Measurements from ENCODE around the gene TBC1D22B.

Gene TBC1D22B

DNA sequence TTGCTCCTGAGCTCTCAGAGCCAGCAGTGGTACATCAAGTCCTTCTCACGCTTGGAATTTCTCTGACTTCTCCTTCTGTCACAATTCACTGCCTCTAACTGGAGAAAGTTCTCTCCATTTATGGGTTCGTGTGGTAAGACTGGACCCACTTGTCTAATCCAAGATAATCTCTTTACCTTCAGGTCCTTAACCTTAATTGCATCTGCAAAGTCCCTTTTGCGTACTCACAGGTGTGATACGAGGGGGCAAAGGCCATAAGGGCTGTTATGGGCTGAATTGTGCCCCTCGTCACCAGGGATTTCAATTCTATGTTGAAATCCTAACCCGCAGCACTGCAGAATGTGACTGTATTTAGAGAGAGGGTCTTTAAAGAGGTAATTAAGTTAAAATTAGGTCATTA, 27.5 kb upstream of the TBC1D22B start:
- TF ChIP-seq, protein P1, sequence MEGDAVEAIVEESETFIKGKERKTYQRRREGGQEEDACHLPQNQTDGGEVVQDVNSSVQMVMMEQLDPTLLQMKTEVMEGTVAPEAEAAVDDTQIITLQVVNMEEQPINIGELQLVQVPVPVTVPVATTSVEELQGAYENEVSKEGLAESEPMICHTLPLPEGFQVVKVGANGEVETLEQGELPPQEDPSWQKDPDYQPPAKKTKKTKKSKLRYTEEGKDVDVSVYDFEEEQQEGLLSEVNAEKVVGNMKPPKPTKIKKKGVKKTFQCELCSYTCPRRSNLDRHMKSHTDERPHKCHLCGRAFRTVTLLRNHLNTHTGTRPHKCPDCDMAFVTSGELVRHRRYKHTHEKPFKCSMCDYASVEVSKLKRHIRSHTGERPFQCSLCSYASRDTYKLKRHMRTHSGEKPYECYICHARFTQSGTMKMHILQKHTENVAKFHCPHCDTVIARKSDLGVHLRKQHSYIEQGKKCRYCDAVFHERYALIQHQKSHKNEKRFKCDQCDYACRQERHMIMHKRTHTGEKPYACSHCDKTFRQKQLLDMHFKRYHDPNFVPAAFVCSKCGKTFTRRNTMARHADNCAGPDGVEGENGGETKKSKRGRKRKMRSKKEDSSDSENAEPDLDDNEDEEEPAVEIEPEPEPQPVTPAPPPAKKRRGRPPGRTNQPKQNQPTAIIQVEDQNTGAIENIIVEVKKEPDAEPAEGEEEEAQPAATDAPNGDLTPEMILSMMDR (IDR thresholded peaks at IDR 0.05; ENCODE audit: low read depth, low read length), result no peak
- H3K4me3 ChIP-seq (ENCODE audit: low read depth, low read length), result no peak overlapping the region

DNA sequence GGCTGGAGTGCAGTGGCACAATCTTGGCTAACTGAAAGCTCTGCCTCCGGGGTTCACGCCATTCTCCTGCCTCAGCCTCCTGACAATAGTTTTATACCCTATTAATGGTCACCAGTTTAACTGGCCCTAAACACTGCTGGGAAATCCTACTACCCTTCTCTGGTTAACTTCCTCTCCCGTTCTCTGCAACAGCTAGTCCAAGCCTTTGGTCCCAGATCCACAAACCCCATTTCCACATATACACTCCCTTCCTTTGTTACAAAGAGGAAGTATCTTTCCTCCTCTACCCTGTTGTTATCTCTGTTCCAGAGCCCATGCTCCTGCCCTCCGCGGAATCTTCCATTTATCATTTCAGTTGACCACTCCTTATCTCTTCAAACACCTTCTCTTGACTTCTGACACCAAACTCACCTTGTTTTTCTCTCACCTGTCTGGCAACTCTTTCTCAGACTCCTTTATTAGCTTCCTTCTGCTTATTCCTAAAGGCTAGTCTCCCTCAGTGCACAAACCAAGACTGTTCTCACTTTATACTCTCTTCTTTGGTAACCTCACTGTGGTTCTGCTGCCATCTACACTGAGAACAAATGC, 25.0 kb upstream of the TBC1D22B start:
- TF ChIP-seq, protein P1 (IDR thresholded peaks at IDR 0.05; ENCODE audit: low read depth, low read length), result no peak
- H3K4me3 ChIP-seq (ENCODE audit: low read depth, low read length), result no peak overlapping the region

DNA sequence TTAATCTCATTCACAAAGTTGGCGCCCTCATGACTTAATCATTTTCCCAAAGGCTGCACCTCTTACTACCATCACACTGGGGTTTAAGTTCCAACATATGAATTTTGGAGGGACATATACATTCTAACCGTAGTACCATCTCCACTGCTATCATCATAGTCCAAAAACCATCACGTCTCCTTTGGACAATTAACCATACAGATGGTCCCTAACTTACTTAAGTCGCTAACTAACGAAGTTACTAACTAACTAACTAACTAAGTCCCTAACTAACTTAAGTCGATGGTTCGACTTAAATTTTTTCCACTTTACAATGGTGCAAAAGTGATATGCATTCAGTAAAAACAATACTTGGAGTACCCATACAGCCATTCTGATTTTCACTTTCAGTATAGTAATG, 24.0 kb upstream of the TBC1D22B start:
- TF ChIP-seq, protein P1 (IDR thresholded peaks at IDR 0.05; ENCODE audit: low read depth, low read length), result no peak
- H3K4me3 ChIP-seq (ENCODE audit: low read depth, low read length), result no peak overlapping the region

DNA sequence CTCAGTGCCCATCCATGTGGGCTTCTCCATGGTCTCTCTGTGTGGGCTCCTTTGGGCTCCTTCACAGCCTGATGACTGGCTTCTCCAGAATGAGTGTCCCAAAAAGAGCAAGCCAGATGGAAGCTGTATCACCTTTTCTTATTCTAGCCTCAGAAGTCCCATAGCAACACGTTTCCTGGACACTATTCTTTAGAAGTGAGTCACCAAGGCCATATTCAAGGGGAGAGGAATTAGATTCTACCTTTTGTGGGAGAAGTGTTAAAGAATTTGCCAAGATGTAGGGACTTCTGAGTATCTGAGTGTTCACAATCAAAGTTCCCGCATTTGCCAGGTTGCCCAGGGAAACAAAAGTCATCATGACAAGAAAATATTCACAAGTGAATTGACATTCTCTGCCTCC, 20.7 kb upstream of the TBC1D22B start:
- no peak overlapping the region for H3K4me3 ChIP-seq (ENCODE audit: low read depth, low read length)
- TF ChIP-seq, protein P1 (IDR thresholded peaks at IDR 0.05; ENCODE audit: low read depth, low read length), result no peak

DNA sequence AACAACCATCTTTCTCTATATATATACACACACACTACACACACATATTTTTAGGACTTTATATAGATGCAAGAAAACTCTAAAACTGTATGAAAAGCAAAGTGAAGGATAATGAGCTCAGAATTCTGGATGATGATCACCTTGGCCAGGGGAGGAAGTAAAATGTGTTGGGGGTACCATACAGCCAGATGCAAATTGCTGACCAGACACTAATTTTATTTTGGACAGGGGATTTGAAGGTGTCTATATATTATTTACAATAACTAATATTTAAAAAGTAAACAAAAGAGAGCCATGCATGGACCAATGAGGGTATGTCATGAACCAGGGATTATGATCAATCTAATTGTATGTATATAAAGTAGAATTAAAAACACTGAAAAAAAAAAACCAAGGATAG, 19.8 kb upstream of the TBC1D22B start:
- TF ChIP-seq, protein P1 (IDR thresholded peaks at IDR 0.05; ENCODE audit: low read depth, low read length), result no peak
- H3K4me3 ChIP-seq (ENCODE audit: low read depth, low read length), result no peak overlapping the region

DNA sequence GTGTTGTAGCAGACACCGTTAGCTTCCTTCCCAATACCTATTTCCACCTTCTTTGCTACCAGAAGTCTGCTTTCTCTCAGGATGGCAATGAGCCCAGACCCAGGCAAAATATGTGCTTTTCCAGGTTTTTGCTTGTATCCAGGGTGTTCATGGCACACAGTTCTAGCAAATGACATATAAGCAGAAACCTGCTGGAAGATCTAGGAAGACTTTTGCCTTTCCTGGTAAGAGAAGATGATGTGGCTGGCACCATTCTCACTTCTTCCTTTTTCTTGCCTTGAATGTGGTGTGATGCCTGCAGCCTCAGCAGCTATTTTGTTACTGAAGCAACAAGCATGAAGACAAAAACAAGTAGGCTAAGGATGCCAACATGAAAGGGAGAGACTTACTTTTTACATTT, 19.2 kb upstream of the TBC1D22B start:
- TF ChIP-seq, protein P1 (IDR thresholded peaks at IDR 0.05; ENCODE audit: low read depth, low read length), result no peak
- H3K4me3 ChIP-seq (ENCODE audit: low read depth, low read length), result no peak overlapping the region

DNA sequence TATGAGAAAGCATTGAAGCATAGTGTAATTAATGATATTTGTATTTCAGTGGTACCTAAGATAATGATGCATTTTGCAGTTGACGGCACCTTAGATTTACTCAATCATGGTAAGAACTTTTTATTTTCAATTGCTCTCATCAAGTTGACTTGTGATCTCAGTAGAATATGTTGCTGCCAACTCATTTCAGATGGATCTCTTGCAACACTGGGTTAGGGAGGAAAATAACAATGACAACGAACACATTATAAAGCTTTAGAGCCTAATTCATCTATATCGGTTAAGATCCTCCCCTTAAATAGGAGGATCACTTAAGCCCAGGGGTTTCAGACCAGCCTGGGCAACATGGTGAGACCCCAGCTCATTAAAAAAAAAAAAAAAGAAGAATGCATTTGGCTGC, 18.0 kb upstream of the TBC1D22B start:
- H3K4me3 ChIP-seq (ENCODE audit: low read depth, low read length), result no peak overlapping the region
- TF ChIP-seq, protein P1 (IDR thresholded peaks at IDR 0.05; ENCODE audit: low read depth, low read length), result no peak
